ENCODE measurements around the gene PDZRN3. TPM values are rescaled to one million over a fixed set of nuclear protein-coding genes. Genes with fewer than 3 reads are reported as not detected.

PDZRN3 gene
- total RNA-seq, 1 donor from 2014 or later = 19.8 TPM

- Histone ChIP-seq H3K79me2 (ENCODE audit: insufficient read depth, low read length) (no peaks in the 10 kb centered on the region), H4K20me1 (ENCODE audit: insufficient read depth, low read length) (no peaks in the 10 kb centered on the region)
Observed at GRCh38 chr3:73411993-73412392, 212.7 kb downstream of the PDZRN3 start.

DNA sequence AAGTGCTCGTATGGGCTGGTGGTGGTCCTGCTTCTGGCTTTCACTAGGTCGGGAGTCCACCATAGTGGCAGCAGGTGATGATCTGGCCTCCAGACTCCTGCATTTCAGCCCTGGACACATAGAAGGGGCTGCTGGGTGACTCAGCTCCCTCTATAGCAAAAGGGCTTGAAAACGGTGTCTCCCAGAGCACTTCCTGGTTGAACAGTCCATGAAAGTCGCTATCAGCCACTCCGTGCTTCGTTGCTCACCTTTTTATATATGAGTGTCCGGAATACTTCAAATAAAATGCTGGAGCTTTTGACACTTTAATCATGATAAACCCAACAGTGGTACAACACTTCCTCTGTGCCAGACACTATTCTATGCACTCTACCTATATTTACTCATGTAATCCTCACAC lies 213.2 kb downstream of the PDZRN3 start:
- Mint-ChIP-seq H3K9me3 (ENCODE audit: unreplicated experiment) (no peaks in the 10 kb centered on the region), H3K27ac (ENCODE audit: unreplicated experiment) (no peak overlapping the region), H3K36me3 (ENCODE audit: low read depth, unreplicated experiment) (peaks cover 2% of the 10 kb centered on the region), H3K4me1 (ENCODE audit: low read depth, unreplicated experiment) (peaks cover 6% of the 10 kb centered on the region), H3K4me3 (ENCODE audit: unreplicated experiment) (no peak overlapping the region), H3K27me3 (ENCODE audit: low read depth, unreplicated experiment) (no peaks in the 10 kb centered on the region)
- Histone ChIP-seq H2AFZ (ENCODE audit: low read depth, low read length) (no peak overlapping the region), H3K9me3 (ENCODE audit: insufficient read depth, low read depth, low read length) (no peaks in the 10 kb centered on the region), H3K36me3 (ENCODE audit: insufficient read depth, low read length) (no peaks in the 10 kb centered on the region), H3K4me1 (ENCODE audit: insufficient read depth, low read length) (peaks cover 2% of the 10 kb centered on the region), H3K27me3 (ENCODE audit: insufficient read depth, low read length) (no peaks in the 10 kb centered on the region), H3K4me3 (ENCODE audit: insufficient read depth, low read depth, low read length) (no peak overlapping the region), H3K27ac (ENCODE audit: low read depth, low read length) (no peak overlapping the region), H3K9ac (ENCODE audit: low read length) (no peak overlapping the region), H3K79me2 (ENCODE audit: insufficient read depth, low read length) (no peaks in the 10 kb centered on the region), H3K4me2 (ENCODE audit: low read length) (no peak overlapping the region), H4K20me1 (ENCODE audit: insufficient read depth, low read length) (no peaks in the 10 kb centered on the region)
- no peak for FAIRE-seq
- no peak for DNase-seq (ENCODE audit: low read depth)
- no peak for TF ChIP-seq EZH2 (IDR thresholded peaks at IDR 0.05; ENCODE audit: insufficient read depth, low read length)
- TF ChIP-seq, protein P1, sequence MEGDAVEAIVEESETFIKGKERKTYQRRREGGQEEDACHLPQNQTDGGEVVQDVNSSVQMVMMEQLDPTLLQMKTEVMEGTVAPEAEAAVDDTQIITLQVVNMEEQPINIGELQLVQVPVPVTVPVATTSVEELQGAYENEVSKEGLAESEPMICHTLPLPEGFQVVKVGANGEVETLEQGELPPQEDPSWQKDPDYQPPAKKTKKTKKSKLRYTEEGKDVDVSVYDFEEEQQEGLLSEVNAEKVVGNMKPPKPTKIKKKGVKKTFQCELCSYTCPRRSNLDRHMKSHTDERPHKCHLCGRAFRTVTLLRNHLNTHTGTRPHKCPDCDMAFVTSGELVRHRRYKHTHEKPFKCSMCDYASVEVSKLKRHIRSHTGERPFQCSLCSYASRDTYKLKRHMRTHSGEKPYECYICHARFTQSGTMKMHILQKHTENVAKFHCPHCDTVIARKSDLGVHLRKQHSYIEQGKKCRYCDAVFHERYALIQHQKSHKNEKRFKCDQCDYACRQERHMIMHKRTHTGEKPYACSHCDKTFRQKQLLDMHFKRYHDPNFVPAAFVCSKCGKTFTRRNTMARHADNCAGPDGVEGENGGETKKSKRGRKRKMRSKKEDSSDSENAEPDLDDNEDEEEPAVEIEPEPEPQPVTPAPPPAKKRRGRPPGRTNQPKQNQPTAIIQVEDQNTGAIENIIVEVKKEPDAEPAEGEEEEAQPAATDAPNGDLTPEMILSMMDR (IDR thresholded peaks at IDR 0.05; ENCODE audit: insufficient read depth, low read depth, low read length) = no peak

More at GRCh38 chr3:73411993-73412392, 212.7 kb downstream of the PDZRN3 start:
- Histone ChIP-seq H3K27ac (ENCODE audit: low read depth, low read length) (no peak overlapping the region), H3K4me3 (ENCODE audit: insufficient read depth, low read depth, low read length) (no peak overlapping the region), H3K36me3 (ENCODE audit: insufficient read depth, low read length) (no peaks in the 10 kb centered on the region), H3K9ac (ENCODE audit: low read length) (no peak overlapping the region), H3K27me3 (ENCODE audit: insufficient read depth, low read length) (no peaks in the 10 kb centered on the region), H2AFZ (ENCODE audit: low read depth, low read length) (no peak overlapping the region), H3K4me1 (ENCODE audit: insufficient read depth, low read length) (peaks cover 2% of the 10 kb centered on the region), H3K4me2 (ENCODE audit: low read length) (no peak overlapping the region), H3K9me3 (ENCODE audit: insufficient read depth, low read depth, low read length) (no peaks in the 10 kb centered on the region)
- Mint-ChIP-seq H3K36me3 (ENCODE audit: low read depth, unreplicated experiment) (peaks cover 2% of the 10 kb centered on the region), H3K27me3 (ENCODE audit: low read depth, unreplicated experiment) (no peaks in the 10 kb centered on the region), H3K4me3 (ENCODE audit: unreplicated experiment) (no peak overlapping the region), H3K27ac (ENCODE audit: unreplicated experiment) (no peak overlapping the region), H3K9me3 (ENCODE audit: unreplicated experiment) (no peaks in the 10 kb centered on the region), H3K4me1 (ENCODE audit: low read depth, unreplicated experiment) (peaks cover 6% of the 10 kb centered on the region)
- TF ChIP-seq, protein P1 (IDR thresholded peaks at IDR 0.05; ENCODE audit: insufficient read depth, low read depth, low read length) = no peak
- TF ChIP-seq EZH2 (IDR thresholded peaks at IDR 0.05; ENCODE audit: insufficient read depth, low read length) = no peak
- FAIRE-seq (no peak), DNase-seq (ENCODE audit: low read depth) (no peak)

GRCh38 chr3:73409138-73409763 lies 215.5 kb downstream of the PDZRN3 start:
- no peaks in the 10 kb centered on the region for H3K27me3 ChIP-seq (ENCODE audit: insufficient read depth, low read length)
- H3K36me3 ChIP-seq (ENCODE audit: insufficient read depth, low read length) = no peaks in the 10 kb centered on the region
- no peaks in the 10 kb centered on the region for H3K27me3 Mint-ChIP-seq (ENCODE audit: low read depth, unreplicated experiment)
- H3K36me3 Mint-ChIP-seq (ENCODE audit: low read depth, unreplicated experiment) = peaks cover 3% of the 10 kb centered on the region
- FAIRE-seq = peak; percentile 85
- no peak overlapping the region for H3K27ac Mint-ChIP-seq (ENCODE audit: unreplicated experiment)
- no peak overlapping the region for H3K4me3 ChIP-seq (ENCODE audit: insufficient read depth, low read depth, low read length)
- H3K9ac ChIP-seq (ENCODE audit: low read length) = no peak overlapping the region
- TF ChIP-seq, protein P1 (IDR thresholded peaks at IDR 0.05; ENCODE audit: insufficient read depth, low read depth, low read length) = no peak
- TF ChIP-seq EZH2 (IDR thresholded peaks at IDR 0.05; ENCODE audit: insufficient read depth, low read length) = no peak
- peak; percentile 85 for DNase-seq (ENCODE audit: low read depth)
- peak overlapping the region; percentile 33 for H3K4me2 ChIP-seq (ENCODE audit: low read length)
- H2AFZ ChIP-seq (ENCODE audit: low read depth, low read length) = no peak overlapping the region
- H3K4me1 ChIP-seq (ENCODE audit: insufficient read depth, low read length) = peaks cover 2% of the 10 kb centered on the region
- H3K9me3 ChIP-seq (ENCODE audit: insufficient read depth, low read depth, low read length) = no peaks in the 10 kb centered on the region
- no peaks in the 10 kb centered on the region for H4K20me1 ChIP-seq (ENCODE audit: insufficient read depth, low read length)
- H3K79me2 ChIP-seq (ENCODE audit: insufficient read depth, low read length) = no peaks in the 10 kb centered on the region
- H3K27ac ChIP-seq (ENCODE audit: low read depth, low read length) = peak overlapping the region; percentile 8
- H3K9me3 Mint-ChIP-seq (ENCODE audit: unreplicated experiment) = no peaks in the 10 kb centered on the region
- H3K4me3 Mint-ChIP-seq (ENCODE audit: unreplicated experiment) = no peak overlapping the region
- peaks cover 6% of the 10 kb centered on the region for H3K4me1 Mint-ChIP-seq (ENCODE audit: low read depth, unreplicated experiment)

Measured in astrocyte (in vitro differentiated cells and primary cell).